A549 (cell line): ENCODE measurements around the gene COA8. TPM values are rescaled to one million over a fixed set of nuclear protein-coding genes. Genes with fewer than 3 reads are reported as not detected.

Experiments used
- ATAC-seq, 2 experiments: fragments of 200-7000 bp in 1 of 2; fragments of >200 bp in 1 of 2; cut with Nextera tagmentation in 1 of 2; cut with Tn5 transposase in 1 of 2; 3 replicates each; pipeline versions ENCODE4 v1.8.0 to v1.9.1; 2018 to 2020; ENCODE audit warnings: mild to moderate bottlenecking in 1 of 2, moderate library complexity in 1 of 2
- CTCF ChIA-PET: fragments of 300-600 bp; sonication (Branson Sonifier 250); formaldehyde crosslinking; extraction: SDS; loops from one replicate; lab custom pipeline; 2021; ENCODE audit warnings: antibody characterized with exemption, inconsistent platforms; lab: Yijun Ruan, JAX
- POLR2A ChIA-PET: fragments of 350-600 bp; formaldehyde crosslinking; extraction: SDS; loops from one replicate; lab custom pipeline; 2021; ENCODE audit warnings: antibody characterized with exemption, inconsistent platforms; lab: Yijun Ruan, JAX
- DNase-seq, 2 experiments: peaks; one replicate each; pipeline versions ENCODE4 v3.0.0 to v3.0.0-alpha.2; 2011 to 2016; ENCODE audit warnings: low read depth in 1 of 2, low spot score in 1 of 2
- FAIRE-seq: peaks from 2 replicates; lab custom pipeline; 2011; peaks lifted over from hg19 to GRCh38; lab: Jason Lieb, UNC
- H3K27ac ChIP-seq, 2 experiments: fragments of >200 bp; sonication (Bioruptor Twin); formaldehyde crosslinking; 3 replicates each; pipeline ENCODE4 v1.5.1; 2016 to 2017
- H3K4me1 ChIP-seq: fragments of >200 bp; sonication (Bioruptor Twin); formaldehyde crosslinking; 3 replicates; pipeline ENCODE4 v1.6.1; 2016
- H3K4me2 ChIP-seq: fragments of >200 bp; sonication (Bioruptor Twin); formaldehyde crosslinking; 3 replicates; pipeline ENCODE4 v1.6.1; 2016
- H3K4me3 ChIP-seq: fragments of >200 bp; sonication (Bioruptor Twin); formaldehyde crosslinking; 3 replicates; pipeline ENCODE4 v1.5.1; 2016
- H3K9me3 ChIP-seq: fragments of >200 bp; sonication (Bioruptor Twin); formaldehyde crosslinking; 3 replicates; pipeline ENCODE4 v1.6.1; 2016
- BCL3 ChIP-seq: fragments of >200 bp; sonication (Bioruptor Twin); formaldehyde crosslinking; IDR thresholded peaks from 3 replicates; pipeline ENCODE4 v1.6.1; 2016
- BHLHE40 ChIP-seq: IDR thresholded peaks from 2 replicates; pipeline ENCODE4 v1.6.1; 2012; ENCODE audit warnings: low read depth, low read length, inconsistent platforms
- CBX2 ChIP-seq: fragments of 200-600 bp; sonication (generic); IDR thresholded peaks from 2 replicates; pipeline ENCODE4 v1.6.1; 2016; ENCODE audit warnings: low read depth, mild to moderate bottlenecking, borderline replicate concordance
- CEBPB ChIP-seq, 2 experiments: fragments of >200 bp in 1 of 2; sonication (Bioruptor Twin) in 1 of 2; formaldehyde crosslinking in 1 of 2; IDR thresholded peaks; 2 replicates each; pipeline ENCODE4 v1.6.1; 2012 to 2016
- CTCF ChIP-seq: fragments of >200 bp; sonication (Bioruptor Twin); formaldehyde crosslinking; IDR thresholded peaks from 3 replicates; pipeline ENCODE4 v1.5.1; 2016
- EHMT2 ChIP-seq: fragments of 200-600 bp; sonication (generic); IDR thresholded peaks from 2 replicates; pipeline ENCODE4 v1.6.1; 2016; ENCODE audit warnings: antibody characterized with exemption, low read depth, mild to moderate bottlenecking, moderate library complexity
- EP300 ChIP-seq, 2 experiments: fragments of >200 bp; sonication (Bioruptor Twin); formaldehyde crosslinking; IDR thresholded peaks; 2 replicates in 1 of 2; 3 replicates in 1 of 2; pipeline ENCODE4 v1.6.1; 2016 to 2017
- ESRRA ChIP-seq: fragments of 150-350 bp; IDR thresholded peaks from 2 replicates; pipeline ENCODE4 v1.6.1; 2014; ENCODE audit warnings: mild to moderate bottlenecking, low read length, borderline replicate concordance
- FOSL2 ChIP-seq, 2 experiments: fragments of 450-650 bp in 1 of 2; fragments of >200 bp in 1 of 2; sonication (Bioruptor Twin) in 1 of 2; formaldehyde crosslinking; IDR thresholded peaks; 2 replicates each; pipeline versions ENCODE4 v1.5.0 to v1.6.1; 2016 to 2020; ENCODE audit warnings: mild to moderate bottlenecking in 1 of 2, moderate library complexity in 1 of 2
- FOXS1 ChIP-seq: fragments of 250-450 bp; sonication (Bioruptor Pico); IDR thresholded peaks from 2 replicates; pipeline ENCODE4 v1.5.0; 2020; ENCODE audit warnings: mild to moderate bottlenecking, moderate library complexity
- HEYL ChIP-seq: fragments of 250-450 bp; sonication (Bioruptor Pico); IDR thresholded peaks from 2 replicates; pipeline ENCODE4 v1.8.0; 2021; ENCODE audit warnings: mild to moderate bottlenecking, moderate library complexity
- HOXA7 ChIP-seq: fragments of 250-450 bp; sonication (Bioruptor Pico); IDR thresholded peaks from 2 replicates; pipeline ENCODE4 v1.5.0; 2020; ENCODE audit warnings: mild to moderate bottlenecking, moderate library complexity
- HOXB5 ChIP-seq: fragments of 250-450 bp; sonication (Bioruptor Pico); IDR thresholded peaks from 2 replicates; pipeline ENCODE4 v1.5.0; 2020; ENCODE audit warnings: mild to moderate bottlenecking, moderate library complexity
- JUN ChIP-seq, 2 experiments: fragments of >200 bp; sonication (Bioruptor Twin); formaldehyde crosslinking; IDR thresholded peaks; 2 replicates in 1 of 2; 3 replicates in 1 of 2; pipeline ENCODE4 v1.6.1; 2016 to 2017
- KDM1A ChIP-seq: fragments of 200-600 bp; sonication (generic); IDR thresholded peaks from 2 replicates; pipeline ENCODE4 v1.6.1; 2016; ENCODE audit warnings: low read depth, mild to moderate bottlenecking
- KDM5A ChIP-seq: fragments of 200-600 bp; sonication (generic); IDR thresholded peaks from 2 replicates; pipeline ENCODE4 v1.6.1; 2016; ENCODE audit warnings: antibody characterized with exemption, mild to moderate bottlenecking
- MAFK ChIP-seq: fragments of 450-650 bp; IDR thresholded peaks from 2 replicates; pipeline ENCODE4 v1.6.1; 2014; ENCODE audit not compliant: partially characterized antibody
- MAZ ChIP-seq: fragments of 150-350 bp; IDR thresholded peaks from 2 replicates; pipeline ENCODE4 v1.6.1; 2014; ENCODE audit warnings: antibody characterized with exemption, low read depth, low read length, borderline replicate concordance
- NFE2L2 ChIP-seq: fragments of 150-350 bp; conservative IDR thresholded peaks from 2 replicates; pipeline ENCODE4 v1.6.1; 2014; ENCODE audit warnings: low read length
- NR3C1 ChIP-seq: fragments of >200 bp; sonication (Bioruptor Twin); formaldehyde crosslinking; IDR thresholded peaks from 3 replicates; pipeline ENCODE4 v1.6.1; 2017
- POLR2AphosphoS2 ChIP-seq: conservative IDR thresholded peaks from 2 replicates; pipeline ENCODE4 v1.6.1; 2012; ENCODE audit warnings: low read length, improper control_type of control experiment, inconsistent platforms
- RFX5 ChIP-seq: fragments of 450-650 bp; IDR thresholded peaks from 2 replicates; pipeline ENCODE4 v1.7.1; 2014; ENCODE audit warnings: antibody characterized with exemption, mild to moderate bottlenecking, moderate library complexity
- TFCP2L1 ChIP-seq: fragments of 250-450 bp; sonication (Bioruptor Pico); IDR thresholded peaks from 2 replicates; pipeline ENCODE4 v1.5.0; 2021; ENCODE audit warnings: mild to moderate bottlenecking
- TP53 ChIP-seq: fragments of 250-450 bp; sonication (Bioruptor Pico); IDR thresholded peaks from 2 replicates; pipeline ENCODE4 v1.5.0; 2021; ENCODE audit warnings: mild to moderate bottlenecking, moderate library complexity
- USF2 ChIP-seq: fragments of 450-650 bp; IDR thresholded peaks from 2 replicates; pipeline ENCODE4 v1.6.1; 2014; ENCODE audit warnings: antibody characterized with exemption
- ZC3H11A ChIP-seq: fragments of 450-650 bp; IDR thresholded peaks from 2 replicates; pipeline ENCODE4 v1.6.1; 2014; ENCODE audit warnings: antibody characterized with exemption, mild to moderate bottlenecking
- ZSCAN20 ChIP-seq: fragments of 250-450 bp; sonication (Bioruptor Pico); IDR thresholded peaks from 2 replicates; pipeline ENCODE4 v1.8.0; 2022; ENCODE audit warnings: mild to moderate bottlenecking, moderate library complexity
- WGBS: methylation state at CpG from one replicate; pipeline ENCODE4 v1.1.6; 2017; ENCODE audit errors: missing lambda C conversion rate; 5-methylcytosine and 5-hydroxymethylcytosine counted together
- polyA plus RNA-seq, 4 experiments: library from polyadenylated mRNA; depleted of rRNA in 3 of 4; stranded (reverse); fragments of >200 nt; fragmentation: RNase III in 1 of 4; extraction: RNeasy Plus Mini Kit Qiagen cat#74134 plus additional on column Dnase treatment in 1 of 4; gene quantifications; 2 replicates in 3 of 4; 3 replicates in 1 of 4; pipeline ENCODE4 v1.2.3, GENCODE V29; 2011 to 2017

COA8 gene
- polyA plus RNA-seq, 2 of the 4 experiments (the other 2 are of a cell fraction), result 29.8 to 34.9 TPM

- H3K27ac ChIP-seq, result no peak overlapping the region
- DNase-seq, result no peak
- POLR2A ChIA-PET, result interaction anchor here (3.1 kb wide), 1 partner anchor 10 kb away, joined by 22 read pairs; no protein-coding TSS in a partner anchor
- peaks cover 35% of the 10 kb centered on the region for H3K4me1 ChIP-seq
- ATAC-seq, result no peak
- FAIRE-seq, result no peak
- peak overlapping the region; percentile 99 for H3K4me2 ChIP-seq
- H3K4me3 ChIP-seq, result no peak overlapping the region
- no peaks in the 10 kb centered on the region for H3K9me3 ChIP-seq
- WGBS, result 96% methylated on average over 11 of the region's 11 CpGs
- no peak for TF ChIP-seq NR3C1
- TF ChIP-seq EHMT2, result no peak
- TF ChIP-seq ESRRA, result no peak
- no peak for TF ChIP-seq POLR2AphosphoS2
- TF ChIP-seq RFX5, result no peak
- no peak for TF ChIP-seq CTCF
- CTCF ChIA-PET, result interaction anchor here (0.6 to 28.8 kb wide), 5 partner anchors 12 to 935 kb away, joined by 3 to 489 read pairs (median 4); partner anchors contain the start of gene CKB
Observed at GRCh38 chr14:103530831-103531230, 31.9 kb upstream of the COA8 start.

- ChIA-PET CTCF (interaction anchor here (0.6 to 28.8 kb wide), 4 partner anchors 13 to 936 kb away, joined by 3 to 489 read pairs (median 94); partner anchors contain the start of gene CKB), POLR2A (no interaction called here)
- 83% methylated on average over 12 of the region's 15 CpGs for WGBS
Observed at GRCh38 chr14:103531421-103532215, 31.1 kb upstream of the COA8 start.

GRCh38 chr14:103532216-103533136, 30.3 kb upstream of the COA8 start:
- Histone ChIP-seq H3K4me2 (no peak overlapping the region), H3K27ac (no peak overlapping the region), H3K4me1 (peaks cover 25% of the 10 kb centered on the region), H3K9me3 (no peaks in the 10 kb centered on the region), H3K4me3 (no peak overlapping the region)
- no peak for TF ChIP-seq CTCF
- TF ChIP-seq USF2, result no peak
- TF ChIP-seq CBX2, result no peak
- no peak for TF ChIP-seq MAZ
- no peak for TF ChIP-seq KDM5A
- ChIA-PET CTCF (interaction anchor here (0.6 to 28.8 kb wide), 3 partner anchors 12 to 455 kb away, joined by 3 to 489 read pairs (median 184); partner anchors contain the start of gene CKB), POLR2A (interaction anchor here (0.5 kb wide), 1 partner anchor 160 kb away, joined by 9 read pairs; no protein-coding TSS in a partner anchor)
- FAIRE-seq (no peak), ATAC-seq (no peak), DNase-seq (no peak)
- WGBS, result 88% methylated on average over 28 of the region's 32 CpGs

More at GRCh38 chr14:103531421-103532215, 31.1 kb upstream of the COA8 start:
- FAIRE-seq, result no peak
- ATAC-seq, result no peak
- Histone ChIP-seq H3K4me2 (peak overlapping the region; percentile 99; the same call in 1 of the 3 replicates), H3K4me3 (no peak overlapping the region)
- TF ChIP-seq ZC3H11A (no peak), JUN (IDR thresholded peaks at IDR 0.05) (no peak), BHLHE40 (no peak), HOXA7 (CRISPR knock-in tag) (no peak), MAFK (no peak), CEBPB (IDR thresholded peaks at IDR 0.05) (no peak), TP53 (CRISPR knock-in tag) (no peak), KDM1A (no peak), FOXS1 (no peak), BCL3 (no peak), HOXB5 (CRISPR knock-in tag) (no peak), HEYL (CRISPR knock-in tag) (no peak), EHMT2 (no peak), ZSCAN20 (no peak), FOSL2 (IDR thresholded peaks at IDR 0.05) (no peak), FOSL2 (CRISPR knock-in tag; IDR thresholded peaks at IDR 0.05) (no peak), NFE2L2 (no peak), EP300 (IDR thresholded peaks at IDR 0.05) (no peak), TFCP2L1 (CRISPR knock-in tag) (no peak)
- TF ChIP-seq, all 56 proteins: peak for 0
- DNase-seq, result no peak
- no peaks in the 10 kb centered on the region for H3K9me3 ChIP-seq
- H3K4me1 ChIP-seq, result peaks cover 27% of the 10 kb centered on the region
- no peak overlapping the region for H3K27ac ChIP-seq
